ENCODE data around the gene DRC3. TPM values are rescaled to one million over a fixed set of nuclear protein-coding genes. Genes with fewer than 3 reads are reported as not detected.
A peak's percentile ranks its signal among the peaks of the same experiment; 100 is the strongest.

Gene DRC3
- total RNA-seq, 1 experiment from 2014 or later = 2.3 TPM

GRCh38 chr17:17940441-17940911 lies 32.2 kb upstream of the DRC3 start:
- Mint-ChIP-seq H3K36me3 (ENCODE audit: insufficient read depth, unreplicated experiment) (no peaks in the 10 kb centered on the region), H3K4me1 (ENCODE audit: insufficient read depth, unreplicated experiment) (peaks cover 57% of the 10 kb centered on the region), H3K9me3 (ENCODE audit: unreplicated experiment) (no peaks in the 10 kb centered on the region), H3K27ac (ENCODE audit: low read depth, unreplicated experiment) (no peak overlapping the region), H3K4me3 (ENCODE audit: unreplicated experiment) (no peak overlapping the region), H3K27me3 (ENCODE audit: insufficient read depth, unreplicated experiment) (no peaks in the 10 kb centered on the region)
- no peak for DNase-seq (ENCODE audit: unreplicated experiment)
- POLR2A ChIA-PET = interaction anchor here (0.6 to 1.1 kb wide), 2 partner anchors 32 to 818 kb away, joined by 3 to 4 read pairs; partner anchors contain the start of genes DRC3 and TOM1L2
- no TSS peak for BruUV-seq (replicated peaks)
- CTCF ChIA-PET = interaction anchor here (0.6 to 0.9 kb wide), 4 partner anchors 16 to 258 kb away, joined by 3 to 4 read pairs (median 3); no protein-coding TSS in a partner anchor
- intact Hi-C loops (cut with micrococcal nuclease) = no loop called here
- TF ChIP-seq CTCF (IDR thresholded peaks at IDR 0.05; ENCODE audit: unreplicated experiment) = no peak

GRCh38 chr17:17941015-17941414 lies 31.6 kb upstream of the DRC3 start:
- Mint-ChIP-seq H3K27me3 (ENCODE audit: insufficient read depth, unreplicated experiment) (no peaks in the 10 kb centered on the region), H3K9me3 (ENCODE audit: unreplicated experiment) (no peaks in the 10 kb centered on the region), H3K4me1 (ENCODE audit: insufficient read depth, unreplicated experiment) (peaks cover 52% of the 10 kb centered on the region), H3K27ac (ENCODE audit: low read depth, unreplicated experiment) (no peak overlapping the region), H3K4me3 (ENCODE audit: unreplicated experiment) (no peak overlapping the region), H3K36me3 (ENCODE audit: insufficient read depth, unreplicated experiment) (no peaks in the 10 kb centered on the region)
- DNase-seq (ENCODE audit: unreplicated experiment) = no peak
- intact Hi-C loops (cut with micrococcal nuclease) = no loop called here
- CTCF ChIA-PET = interaction anchor here (0.6 to 0.9 kb wide), 4 partner anchors 17 to 259 kb away, joined by 3 to 4 read pairs (median 3); no protein-coding TSS in a partner anchor
- BruUV-seq (replicated peaks) = no TSS peak
- no peak for TF ChIP-seq CTCF (IDR thresholded peaks at IDR 0.05; ENCODE audit: unreplicated experiment)
- POLR2A ChIA-PET = interaction anchor here (1.1 kb wide), 1 partner anchor 31 kb away, joined by 4 read pairs; the partner anchor contains the start of genes DRC3 and TOM1L2

GRCh38 chr17:17942846-17943245 lies 29.8 kb upstream of the DRC3 start:
- TF ChIP-seq CTCF (IDR thresholded peaks at IDR 0.05; ENCODE audit: unreplicated experiment) = no peak
- peak; percentile 24 for DNase-seq (ENCODE audit: unreplicated experiment)

GRCh38 chr17:17943281-17943984 lies 29.2 kb upstream of the DRC3 start:
- ChIA-PET POLR2A (interaction anchor here (1.0 to 2.8 kb wide), 5 partner anchors 7 to 30 kb away, joined by 3 to 18 read pairs (median 4); partner anchors contain the start of genes DRC3 and TOM1L2), CTCF (interaction anchor here (0.6 to 1.3 kb wide), 5 partner anchors 8 to 666 kb away, joined by 3 to 6 read pairs (median 4); no protein-coding TSS in a partner anchor)
- no TSS peak for BruUV-seq (replicated peaks)
- Mint-ChIP-seq H3K9me3 (ENCODE audit: unreplicated experiment) (no peaks in the 10 kb centered on the region), H3K27ac (ENCODE audit: low read depth, unreplicated experiment) (peak overlapping the region; percentile 1), H3K4me1 (ENCODE audit: insufficient read depth, unreplicated experiment) (peaks cover 38% of the 10 kb centered on the region), H3K4me3 (ENCODE audit: unreplicated experiment) (no peak overlapping the region), H3K27me3 (ENCODE audit: insufficient read depth, unreplicated experiment) (no peaks in the 10 kb centered on the region), H3K36me3 (ENCODE audit: insufficient read depth, unreplicated experiment) (no peaks in the 10 kb centered on the region)
- intact Hi-C loops (cut with micrococcal nuclease) = no loop called here
- no peak for DNase-seq (ENCODE audit: unreplicated experiment)
- no peak for TF ChIP-seq CTCF (IDR thresholded peaks at IDR 0.05; ENCODE audit: unreplicated experiment)

More at GRCh38 chr17:17942846-17943245, 29.8 kb upstream of the DRC3 start:
- H3K36me3 Mint-ChIP-seq (ENCODE audit: insufficient read depth, unreplicated experiment) = no peaks in the 10 kb centered on the region
- H3K4me3 Mint-ChIP-seq (ENCODE audit: unreplicated experiment) = no peak overlapping the region
- no peaks in the 10 kb centered on the region for H3K27me3 Mint-ChIP-seq (ENCODE audit: insufficient read depth, unreplicated experiment)
- peaks cover 44% of the 10 kb centered on the region for H3K4me1 Mint-ChIP-seq (ENCODE audit: insufficient read depth, unreplicated experiment)
- ChIA-PET POLR2A (interaction anchor here (1.0 to 2.8 kb wide), 4 partner anchors 15 to 30 kb away, joined by 3 to 18 read pairs (median 5); partner anchors contain the start of genes DRC3 and TOM1L2), CTCF (interaction anchor here (0.6 to 1.3 kb wide), 5 partner anchors 20 to 665 kb away, joined by 3 to 6 read pairs (median 4); no protein-coding TSS in a partner anchor)
- intact Hi-C loops (cut with micrococcal nuclease) = no loop called here
- peak overlapping the region; percentile 1 for H3K27ac Mint-ChIP-seq (ENCODE audit: low read depth, unreplicated experiment)
- H3K9me3 Mint-ChIP-seq (ENCODE audit: unreplicated experiment) = no peaks in the 10 kb centered on the region
- no TSS peak for BruUV-seq (replicated peaks)

Measured in MCF 10A (cell line).